HG03159 (cell line): ENCODE measurements around the gene CHRNA7.
"Not testable (repeated sequence)": the region's sequence is repeated elsewhere in the genome, so short reads cannot be mapped to it uniquely, and the experiment has no call there.

Experiments
- ATAC-seq: cut with Tn5 transposase; IDR thresholded peaks from one replicate; pipeline ENCODE4 v1.9.1; 2021; ENCODE audit warnings: mild to moderate bottlenecking, moderate library complexity; ENCODE audit not compliant: unreplicated experiment

The CHRNA7 gene

GRCh38 chr15:32119694-32120330, 89.5 kb downstream of the CHRNA7 start:
- no peak for ATAC-seq

GRCh38 chr15:32120577-32121383, 90.5 kb downstream of the CHRNA7 start:
- ATAC-seq: no peak

GRCh38 chr15:32121384-32121695, 91.0 kb downstream of the CHRNA7 start:
- no peak for ATAC-seq

- ATAC-seq: no peak
These were observed 91.7 kb downstream of the CHRNA7 start for GRCh38 chr15:32122013-32122412.

GRCh38 chr15:32123473-32123872, 93.2 kb downstream of the CHRNA7 start:
- ATAC-seq: no peak

- no peak for ATAC-seq
These were observed 94.4 kb downstream of the CHRNA7 start for GRCh38 chr15:32124726-32125125.

GRCh38 chr15:32125595-32125994, 95.3 kb downstream of the CHRNA7 start:
- ATAC-seq: no peak

GRCh38 chr15:32129815-32130214, 99.5 kb downstream of the CHRNA7 start:
- ATAC-seq: no peak

- ATAC-seq: no peak
These were observed 100.5 kb downstream of the CHRNA7 start for GRCh38 chr15:32130823-32131222.

GRCh38 chr15:32131803-32132202, 101.5 kb downstream of the CHRNA7 start:
- no peak for ATAC-seq

GRCh38 chr15:32132859-32133258, 102.5 kb downstream of the CHRNA7 start:
- no peak for ATAC-seq

GRCh38 chr15:32134842-32135241, 104.5 kb downstream of the CHRNA7 start:
- ATAC-seq: no peak

- no peak for ATAC-seq
These were observed 105.0 kb downstream of the CHRNA7 start for GRCh38 chr15:32135335-32135734.

GRCh38 chr15:32145512-32145911, 115.2 kb downstream of the CHRNA7 start:
- not testable (repeated sequence) for ATAC-seq

- ATAC-seq: no peak
These were observed 118.7 kb downstream of the CHRNA7 start for GRCh38 chr15:32148833-32149555.

GRCh38 chr15:32152574-32152973, 122.3 kb downstream of the CHRNA7 start:
- no peak for ATAC-seq

GRCh38 chr15:32153868-32154623, 123.7 kb downstream of the CHRNA7 start:
- ATAC-seq: not testable (repeated sequence)

- ATAC-seq: not testable (repeated sequence)
These were observed 131.8 kb downstream of the CHRNA7 start for GRCh38 chr15:32162143-32162542.

GRCh38 chr15:32164065-32164464, 133.8 kb downstream of the CHRNA7 start:
- ATAC-seq: not testable (repeated sequence)

- not testable (repeated sequence) for ATAC-seq
These were observed 134.4 kb downstream of the CHRNA7 start for GRCh38 chr15:32164747-32165146.

- not testable (repeated sequence) for ATAC-seq
These were observed 135.5 kb downstream of the CHRNA7 start for GRCh38 chr15:32165775-32166174.
